GM18499 (cell line): ENCODE measurements around the gene NPAS3.

Experiments
- ATAC-seq: cut with Tn5 transposase; IDR thresholded peaks from one replicate; pipeline ENCODE4 v1.9.1; 2021; ENCODE audit warnings: moderate number of reproducible peaks; ENCODE audit not compliant: insufficient read depth, unreplicated experiment

The NPAS3 gene

GRCh38 chr14:33404964-33405574 lies 466.4 kb downstream of the NPAS3 start:
- ATAC-seq: no peak

GRCh38 chr14:33406766-33407165 lies 468.1 kb downstream of the NPAS3 start:
- no peak for ATAC-seq

DNA sequence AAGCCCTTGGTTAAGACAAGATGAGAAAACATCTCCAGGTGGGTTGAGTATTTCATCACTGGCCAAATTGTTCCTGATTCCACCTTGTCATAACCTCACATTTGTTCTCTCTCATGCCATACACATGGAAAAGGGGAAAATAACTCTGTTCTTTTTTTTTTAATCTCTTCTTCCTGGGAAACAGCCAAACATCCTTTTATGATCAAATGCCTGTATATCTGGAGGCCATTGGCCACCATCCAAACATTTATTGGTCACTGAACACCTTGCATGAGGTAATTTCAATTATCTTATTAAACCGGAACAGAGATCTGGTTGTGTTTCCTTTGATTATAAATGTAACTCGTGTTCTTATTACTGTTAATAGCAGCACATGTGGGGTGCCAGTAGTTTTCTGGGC lies 469.6 kb downstream of the NPAS3 start:
- no peak for ATAC-seq

- ATAC-seq: no peak
Measured at GRCh38 chr14:33412450-33412849, 473.8 kb downstream of the NPAS3 start.

- no peak for ATAC-seq
Measured at GRCh38 chr14:33413381-33413780, 474.7 kb downstream of the NPAS3 start.

GRCh38 chr14:33414041-33414440 lies 475.4 kb downstream of the NPAS3 start:
- no peak for ATAC-seq

GRCh38 chr14:33420051-33420627 lies 481.5 kb downstream of the NPAS3 start:
- ATAC-seq: no peak

DNA sequence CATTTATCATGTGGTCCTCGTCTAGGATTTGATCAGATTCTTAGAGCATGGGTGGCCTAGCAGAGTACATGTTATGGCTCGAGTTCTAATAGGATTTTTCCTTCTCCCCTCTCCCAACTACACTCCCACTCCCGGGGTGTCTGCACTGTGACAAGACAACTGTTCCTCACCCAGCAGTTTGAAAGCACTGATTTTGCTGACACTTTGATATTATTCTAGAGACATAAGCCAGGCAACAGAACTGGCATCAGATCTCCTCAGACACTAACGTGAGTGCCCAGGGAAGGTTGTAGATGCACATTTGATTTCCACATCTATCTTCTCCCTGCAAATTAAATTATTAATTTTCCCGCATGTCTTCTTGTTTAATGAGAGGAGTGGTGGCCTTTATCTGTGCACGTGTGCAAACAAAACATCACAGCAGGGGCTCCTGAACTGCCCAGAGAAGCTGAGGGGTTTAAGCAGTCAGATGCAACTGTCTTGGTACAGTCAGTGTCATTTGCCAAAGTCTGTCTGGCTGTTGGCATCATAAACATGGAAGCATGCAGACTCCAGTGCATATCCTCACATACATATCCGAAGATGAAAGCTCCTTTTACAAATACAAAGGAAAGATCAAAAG lies 491.8 kb downstream of the NPAS3 start:
- ATAC-seq: no peak

- no peak for ATAC-seq
Measured at GRCh38 chr14:33432407-33433023, 493.8 kb downstream of the NPAS3 start.

GRCh38 chr14:33433396-33433795 lies 494.7 kb downstream of the NPAS3 start:
- ATAC-seq: no peak

DNA sequence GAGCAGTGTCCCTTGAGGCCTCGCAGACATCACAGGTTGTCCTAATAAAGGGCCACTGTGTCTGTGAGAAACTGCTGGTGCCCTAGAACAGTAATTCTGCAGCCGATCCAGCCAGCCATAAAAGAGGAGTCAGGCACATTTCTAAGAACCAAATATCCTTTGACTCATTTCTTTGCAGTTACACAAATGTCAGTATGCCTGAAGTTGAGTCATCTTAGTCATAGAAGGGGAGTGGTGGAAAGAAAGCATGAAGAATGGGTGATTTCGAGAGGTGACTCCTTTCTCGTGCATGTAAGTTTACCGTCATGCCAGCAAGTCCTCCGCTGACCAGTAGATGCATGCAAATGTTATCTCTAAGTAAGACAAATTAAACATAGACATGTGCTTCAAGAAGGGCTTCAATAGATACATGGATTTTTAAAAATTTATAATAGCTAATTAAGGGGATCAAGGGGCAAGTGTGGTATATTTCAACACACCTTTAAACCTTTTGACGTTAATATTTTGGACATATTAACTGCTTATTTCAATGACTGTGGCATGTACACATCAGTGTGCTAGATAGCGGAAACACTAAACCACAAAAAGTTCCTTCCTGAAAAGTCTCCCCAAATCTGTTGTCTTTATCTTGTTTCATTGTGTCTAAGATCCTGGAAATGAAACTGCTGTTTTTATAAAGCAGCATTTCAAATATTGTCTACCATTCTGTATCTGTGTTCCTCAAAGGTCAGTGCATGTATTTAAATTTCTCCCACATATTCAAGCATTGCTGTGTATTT lies 497.4 kb downstream of the NPAS3 start:
- ATAC-seq: no peak

GRCh38 chr14:33441633-33442032 lies 503.0 kb downstream of the NPAS3 start:
- ATAC-seq: no peak

DNA sequence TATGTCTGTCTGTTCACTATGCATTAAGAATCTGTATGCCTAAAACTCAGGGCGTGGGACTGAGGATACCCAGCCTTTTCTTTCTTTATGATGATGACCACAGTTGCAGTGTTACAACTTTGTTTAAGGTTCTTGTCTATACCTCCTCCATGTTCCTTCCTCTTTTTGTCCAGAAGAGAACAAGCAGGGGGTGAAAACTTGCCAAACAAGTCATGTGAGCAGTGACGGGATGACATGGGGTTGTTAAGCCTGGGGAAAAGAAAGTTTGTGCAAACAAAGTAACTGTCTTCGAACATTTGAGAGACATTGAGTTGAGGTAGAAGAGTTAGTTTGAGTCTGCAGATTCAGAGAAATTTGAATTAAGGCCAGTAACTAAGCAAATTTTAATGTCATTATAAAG lies 505.5 kb downstream of the NPAS3 start:
- ATAC-seq: no peak

GRCh38 chr14:33449268-33449667 lies 510.6 kb downstream of the NPAS3 start:
- ATAC-seq: no peak

GRCh38 chr14:33449703-33450395 lies 511.2 kb downstream of the NPAS3 start:
- ATAC-seq: no peak

DNA sequence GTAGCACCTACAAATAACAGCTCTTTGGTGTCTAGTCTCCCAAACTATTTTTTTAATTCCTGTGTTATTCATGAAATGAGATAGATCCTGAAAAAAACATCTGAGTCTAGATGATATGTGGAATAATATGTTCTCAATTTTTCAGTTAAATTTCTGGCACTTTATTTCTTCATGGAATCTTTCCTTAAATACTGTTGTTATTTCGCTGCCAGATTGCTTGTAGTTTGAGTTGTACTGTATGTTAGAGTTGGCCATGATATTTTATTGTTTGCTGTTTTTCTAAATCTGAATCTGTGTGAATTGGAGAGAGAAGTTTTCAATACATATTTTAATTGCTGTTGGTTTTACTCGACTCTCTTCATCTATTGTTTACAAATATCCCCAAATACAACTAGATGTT lies 511.7 kb downstream of the NPAS3 start:
- ATAC-seq: no peak

GRCh38 chr14:33451211-33451610 lies 512.5 kb downstream of the NPAS3 start:
- ATAC-seq: no peak

DNA sequence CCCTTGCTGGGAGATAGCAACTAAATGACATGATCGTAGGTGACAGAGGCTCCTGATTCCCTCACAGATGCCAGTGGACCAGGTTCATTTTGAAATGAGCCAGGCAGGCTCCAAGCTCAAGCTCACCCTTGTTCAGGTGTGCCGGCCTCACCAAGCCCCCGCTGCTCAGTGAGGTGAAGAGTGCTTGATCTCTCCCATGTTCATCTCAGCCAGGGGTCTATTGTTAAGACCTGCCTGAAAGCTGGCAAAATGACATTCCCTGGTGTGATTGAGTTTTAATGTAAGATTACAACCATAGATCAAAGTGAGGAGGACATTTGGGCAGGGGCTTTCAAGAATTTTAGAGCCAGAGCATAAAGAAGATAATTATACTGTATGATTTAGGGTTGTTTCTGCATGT lies 514.3 kb downstream of the NPAS3 start:
- ATAC-seq: no peak

- no peak for ATAC-seq
Measured at GRCh38 chr14:33454022-33454595, 515.4 kb downstream of the NPAS3 start.

- no peak for ATAC-seq
Measured at GRCh38 chr14:33454707-33455106, 516.0 kb downstream of the NPAS3 start.
